ENCODE measurements around the gene GALNT14.

GALNT14 gene

GRCh38 chr2:30968660-30969397 is 169.4 kb downstream of the GALNT14 start:
- no peak for DNase-seq

- DNase-seq, result no peak
Measured at GRCh38 chr2:30966786-30967185, 171.5 kb downstream of the GALNT14 start.

GRCh38 chr2:30965022-30965531 is 173.2 kb downstream of the GALNT14 start:
- DNase-seq, result no peak

DNA sequence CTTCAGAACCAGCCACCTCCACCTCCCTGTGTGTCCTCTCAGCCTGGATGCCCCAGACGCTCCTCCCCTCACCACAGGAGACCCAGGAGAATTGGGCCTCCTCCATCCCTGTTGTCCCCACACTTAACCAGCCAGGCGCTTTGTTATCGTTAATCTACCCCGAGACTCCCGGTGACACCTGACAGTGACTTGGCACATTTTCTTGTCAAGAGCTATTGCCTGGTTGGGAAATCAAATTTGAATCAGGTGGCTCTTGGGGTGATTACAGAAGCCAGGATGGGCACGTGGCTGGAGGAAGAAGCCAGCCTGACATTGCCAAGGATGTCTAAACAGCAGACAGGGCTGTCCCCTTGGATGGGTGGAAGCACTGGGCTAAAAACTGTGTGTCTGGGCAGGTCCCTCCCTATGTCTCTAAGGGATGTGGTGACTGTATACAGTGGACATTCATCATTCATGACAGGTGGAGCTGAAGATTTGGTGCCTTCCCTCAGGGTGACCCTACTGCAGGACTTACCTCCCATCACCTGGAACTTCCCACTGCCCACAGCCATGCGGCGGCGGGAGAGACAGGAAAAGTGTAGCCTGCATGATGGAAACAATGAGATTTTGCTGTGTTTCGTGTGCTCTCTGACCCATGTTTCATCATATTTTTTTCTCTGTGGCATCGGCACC is 173.8 kb downstream of the GALNT14 start:
- DNase-seq, result no peak

DNA sequence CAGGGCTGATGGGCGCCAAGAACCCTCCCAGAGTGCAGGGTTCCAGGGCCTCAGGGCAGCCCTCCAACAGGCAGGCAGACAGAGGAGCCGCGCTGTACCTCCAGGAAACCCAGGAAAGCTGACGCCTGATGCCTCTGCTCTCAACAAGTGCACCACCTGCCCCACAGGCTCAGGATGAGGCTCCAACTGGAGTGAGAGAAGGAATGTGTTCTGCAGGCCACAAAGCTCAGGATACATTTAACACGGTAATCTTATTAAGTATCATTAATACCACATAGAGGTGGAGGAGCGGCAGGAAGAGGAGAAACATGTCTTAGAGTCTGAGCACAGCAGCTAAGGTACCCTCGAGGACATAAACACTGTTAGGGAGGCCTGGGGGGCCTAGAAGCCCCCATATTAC is 175.1 kb downstream of the GALNT14 start:
- no peak for DNase-seq

DNA sequence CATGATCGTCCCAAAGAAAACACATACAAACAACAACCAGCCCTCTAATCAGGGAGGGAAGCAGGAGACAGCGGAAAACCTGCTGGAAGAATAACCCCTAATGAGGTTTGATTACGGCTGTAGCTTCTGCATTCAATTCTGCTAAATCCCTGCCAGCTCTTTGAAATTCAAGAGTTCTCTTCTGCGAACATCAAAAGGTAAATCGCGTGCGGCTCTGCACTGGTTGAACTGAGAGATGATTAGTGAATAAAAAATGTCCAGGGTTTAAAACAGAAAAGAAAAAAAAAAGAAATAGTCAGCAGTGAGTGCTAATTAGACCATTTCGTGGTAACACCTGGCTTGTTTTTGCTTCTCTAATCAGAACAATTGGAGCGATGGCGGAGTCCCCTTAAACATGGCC is 178.0 kb downstream of the GALNT14 start:
- no peak for DNase-seq

GRCh38 chr2:30959653-30960052 is 178.6 kb downstream of the GALNT14 start:
- DNase-seq, result no peak

DNA sequence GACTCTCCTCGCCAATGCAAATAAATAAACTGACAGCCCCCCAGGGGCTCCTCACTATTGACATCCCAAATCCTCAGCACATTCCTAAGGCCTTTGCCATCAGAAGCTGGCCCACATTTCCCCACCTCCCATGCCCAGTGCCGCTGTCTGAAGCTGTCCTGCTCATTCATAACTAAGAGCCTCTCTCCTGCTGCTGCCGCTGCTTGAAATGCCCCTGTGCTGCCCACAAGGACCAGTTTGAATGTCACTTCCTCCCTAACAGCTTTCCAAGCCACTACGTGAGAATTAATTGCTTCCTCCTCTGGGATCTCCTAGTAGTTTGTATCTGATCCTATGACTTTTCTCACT is 179.3 kb downstream of the GALNT14 start:
- DNase-seq, result no peak

DNA sequence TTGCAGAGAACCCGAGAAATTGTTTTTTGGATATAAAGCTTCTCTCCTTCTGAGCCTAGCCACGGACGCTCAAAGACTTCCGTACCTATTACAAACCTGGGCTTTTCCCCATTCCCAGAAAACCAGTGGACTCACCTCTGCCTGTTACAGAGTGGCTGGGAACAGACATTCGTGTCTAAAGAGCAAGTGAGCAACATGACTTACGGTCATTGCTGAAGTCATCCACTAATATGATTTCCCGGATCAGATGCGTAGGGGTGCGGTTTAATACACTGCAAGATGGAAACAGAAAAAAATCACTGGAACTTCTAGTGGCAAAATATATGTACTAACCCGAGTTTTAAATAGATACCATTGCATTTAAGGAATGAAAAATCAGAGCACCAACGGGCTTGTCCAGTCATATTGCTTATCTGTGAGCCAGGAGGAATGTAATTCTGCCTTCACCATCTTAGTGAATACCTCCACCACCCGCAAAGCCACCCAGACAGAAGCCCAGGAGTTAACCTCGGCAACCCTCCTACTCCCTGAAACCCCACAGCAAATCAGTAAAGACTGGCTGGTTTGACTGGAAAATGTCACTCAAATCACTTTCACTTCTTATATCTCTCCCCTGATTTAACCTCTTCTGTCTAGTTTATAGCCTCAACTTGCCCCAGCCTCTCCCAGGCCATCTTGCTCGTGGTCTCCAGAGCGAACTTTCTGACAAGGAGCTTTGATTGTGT is 179.9 kb downstream of the GALNT14 start:
- no peak for DNase-seq

- DNase-seq, result no peak
Measured at GRCh38 chr2:30957591-30957990, 180.6 kb downstream of the GALNT14 start.

DNA sequence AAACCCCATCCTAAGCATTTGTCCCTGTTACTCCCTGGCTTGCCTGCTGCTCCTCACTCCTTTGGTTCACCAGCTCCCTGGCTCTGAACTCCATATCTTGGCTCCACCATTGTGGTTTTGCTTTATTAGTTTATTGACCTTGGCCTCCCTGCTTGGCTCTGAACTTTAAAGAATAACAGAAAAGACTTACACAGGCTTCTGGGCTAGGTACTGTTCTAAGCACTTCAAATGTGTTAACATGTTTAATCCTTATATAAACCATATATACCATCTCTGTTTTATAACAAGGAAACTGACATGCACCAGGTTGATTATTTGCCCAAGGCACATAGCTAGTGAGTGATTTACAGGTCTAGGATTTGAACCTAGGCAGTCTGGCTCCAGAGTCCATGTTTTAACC is 181.2 kb downstream of the GALNT14 start:
- DNase-seq, result no peak

DNA sequence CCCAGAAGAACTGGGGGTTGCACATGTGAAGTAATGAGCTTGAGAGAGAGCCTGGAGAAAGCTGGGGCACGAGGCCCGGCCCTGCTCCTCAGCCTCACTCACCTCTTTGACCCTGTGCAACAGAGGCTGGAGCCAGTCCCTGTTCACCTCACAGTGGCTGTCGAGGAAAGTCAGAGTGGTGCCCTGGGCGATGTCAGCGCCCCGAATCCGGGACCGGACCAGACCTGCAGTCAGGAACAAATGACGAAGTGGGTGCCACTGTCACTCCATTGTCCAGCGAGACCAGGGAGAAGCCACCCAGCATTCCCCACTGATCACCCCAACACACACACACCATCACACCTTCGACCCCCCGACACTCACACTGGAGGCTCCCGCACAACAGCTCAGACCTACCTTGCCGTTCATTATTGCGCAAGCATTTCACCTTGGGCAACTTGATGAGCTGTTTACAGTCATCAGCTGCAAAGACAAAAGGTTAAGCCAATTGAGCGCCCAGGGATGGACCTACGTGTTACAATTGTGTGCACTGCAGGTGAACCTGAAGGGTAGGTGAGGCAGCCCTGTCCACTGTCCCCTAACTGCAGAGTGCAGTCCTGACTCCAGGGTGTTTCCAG is 182.6 kb downstream of the GALNT14 start:
- no peak for DNase-seq

DNA sequence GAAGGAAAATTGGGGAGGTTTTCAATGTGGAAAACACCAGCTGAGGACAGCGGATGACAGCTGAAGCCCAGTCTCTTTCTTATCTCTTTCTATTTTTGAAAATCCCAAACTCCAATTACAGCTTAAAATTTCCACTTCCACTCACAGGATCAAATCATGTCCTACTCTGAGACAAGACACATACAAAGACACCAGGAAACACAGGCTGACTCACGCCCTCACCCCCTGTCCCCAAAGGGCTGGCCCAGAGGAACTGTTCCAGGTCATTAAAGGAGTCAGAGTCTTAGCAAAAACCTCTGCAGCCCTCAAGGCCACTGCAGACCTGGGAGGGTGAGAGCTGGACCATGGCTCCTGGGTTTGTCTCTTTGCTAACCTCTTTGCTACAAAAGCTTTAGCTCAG is 187.9 kb downstream of the GALNT14 start:
- DNase-seq, result no peak

DNA sequence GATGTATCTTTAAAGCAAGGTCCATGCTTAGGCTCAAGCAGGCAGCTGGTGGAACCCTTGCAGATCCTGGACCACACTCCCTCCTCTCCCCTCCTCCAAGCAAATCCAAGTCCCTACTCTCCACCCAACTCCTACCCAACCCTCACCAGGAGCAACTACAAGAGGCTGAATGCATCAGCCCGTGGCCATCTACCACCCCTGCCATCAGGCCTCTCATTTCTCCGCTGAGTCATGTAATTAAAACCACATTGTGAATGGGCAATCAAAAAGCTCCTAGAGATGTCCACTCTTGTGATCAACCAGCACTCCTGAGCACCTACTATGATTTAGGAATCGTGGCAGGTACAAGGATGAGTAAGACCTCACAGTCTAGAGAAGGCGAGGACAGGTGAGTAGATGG is 188.8 kb downstream of the GALNT14 start:
- DNase-seq, result no peak

DNA sequence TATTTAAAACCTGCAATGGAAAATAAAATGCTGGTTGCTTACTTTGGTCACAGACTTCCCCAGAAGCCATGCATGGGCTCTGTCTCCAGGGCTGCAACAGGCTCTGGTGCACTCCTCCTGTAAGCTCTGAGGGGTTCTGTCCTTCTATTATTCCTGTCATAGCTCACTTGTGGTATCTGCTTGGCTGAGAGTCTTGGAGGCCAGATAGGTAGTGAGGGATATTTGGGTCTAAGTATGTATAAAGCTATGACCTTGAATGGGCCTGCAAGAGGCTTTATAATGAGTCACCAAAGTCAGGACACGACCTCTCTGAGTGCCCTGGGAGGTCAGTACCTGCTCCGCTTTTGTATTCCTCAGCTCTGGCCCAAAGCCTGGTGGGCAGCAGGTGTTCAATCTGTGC is 189.4 kb downstream of the GALNT14 start:
- no peak for DNase-seq

GRCh38 chr2:30948130-30948529 is 190.1 kb downstream of the GALNT14 start:
- DNase-seq, result no peak

DNA sequence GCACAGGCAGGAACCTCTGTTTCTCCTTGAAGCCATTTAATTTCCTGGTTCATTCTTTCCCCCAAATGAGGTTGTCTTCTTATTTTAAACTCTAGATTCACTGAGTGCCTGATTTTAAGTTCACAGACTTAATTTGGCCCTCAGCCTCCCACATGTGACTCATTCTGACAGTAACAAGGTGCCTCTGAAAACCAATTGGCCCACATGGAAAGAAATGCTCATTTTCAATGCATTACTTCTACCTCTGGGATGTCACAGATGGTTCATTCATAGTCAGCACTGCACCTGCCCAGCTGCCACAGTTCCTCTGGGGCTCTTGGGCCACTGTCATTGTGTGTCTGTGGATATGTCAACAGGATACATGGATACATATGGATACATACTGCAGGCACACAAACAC is 190.6 kb downstream of the GALNT14 start:
- DNase-seq, result no peak

DNA sequence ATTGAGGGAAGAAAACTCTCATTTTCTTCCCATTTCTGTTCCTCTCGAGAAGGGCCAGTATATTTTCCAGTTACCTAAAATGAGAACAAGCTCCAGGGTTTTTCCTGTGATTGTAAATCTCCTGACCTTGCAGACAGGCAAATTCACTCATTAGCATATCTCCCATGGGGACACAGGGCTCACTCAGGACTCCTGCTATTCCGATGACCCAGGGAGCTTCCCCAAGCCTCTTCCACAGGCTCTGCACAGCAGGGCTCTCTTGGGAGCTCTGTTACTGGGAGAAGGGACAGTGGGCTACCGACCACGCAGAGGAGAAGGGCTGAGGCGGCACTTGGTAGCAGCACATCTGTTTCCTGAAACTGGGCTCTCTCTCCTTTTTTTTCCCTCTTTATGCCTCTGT is 195.8 kb downstream of the GALNT14 start:
- no peak for DNase-seq

GRCh38 chr2:30940839-30941238 is 197.4 kb downstream of the GALNT14 start:
- no peak for DNase-seq

GRCh38 chr2:30939364-30939763 is 198.9 kb downstream of the GALNT14 start:
- DNase-seq, result no peak

- DNase-seq, result no peak
Measured at GRCh38 chr2:30938196-30938595, 200.0 kb downstream of the GALNT14 start.

DNA sequence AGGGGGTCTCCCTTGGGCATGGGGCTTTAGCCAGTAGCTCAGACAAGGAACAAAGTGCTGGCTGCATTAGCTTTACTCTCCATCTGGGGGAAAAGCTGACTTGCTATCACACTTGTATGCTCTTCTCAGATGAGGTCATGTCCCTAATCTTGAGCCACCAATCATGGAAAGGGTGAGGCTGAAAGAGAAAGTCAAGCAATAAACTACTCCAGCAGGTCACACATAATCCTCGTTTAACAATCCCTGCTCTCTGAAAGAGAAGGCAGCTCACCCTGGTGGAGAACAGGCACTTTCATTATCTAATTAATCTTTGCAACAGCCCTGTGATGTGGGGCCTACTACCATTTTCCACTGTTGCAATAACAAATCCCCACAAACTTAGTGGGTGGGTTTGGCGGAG is 201.3 kb downstream of the GALNT14 start:
- no peak for DNase-seq

GRCh38 chr2:30935795-30936194 is 202.4 kb downstream of the GALNT14 start:
- no peak for DNase-seq

DNA sequence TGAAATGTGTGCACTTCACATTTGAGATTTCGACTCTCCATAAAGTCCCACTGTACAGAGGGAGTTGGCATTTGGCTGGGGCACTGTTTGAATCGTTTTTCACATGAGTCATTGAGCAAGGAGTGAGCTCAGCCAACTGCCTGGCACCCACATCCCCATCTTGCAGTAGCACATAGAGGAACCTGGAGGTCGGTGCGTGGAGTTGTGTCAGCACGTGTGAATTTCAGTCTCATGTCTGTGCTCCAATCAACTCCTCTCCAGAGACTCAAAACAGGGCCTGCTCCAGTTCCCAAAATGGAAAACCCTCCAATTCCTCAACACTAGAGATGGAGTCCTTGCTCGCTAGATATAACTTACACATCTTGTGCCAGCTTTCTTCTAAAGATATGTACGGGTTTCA is 204.2 kb downstream of the GALNT14 start:
- DNase-seq, result no peak

Measured in GF-D8 (cell line).